Activated CD8-positive, alpha-beta T cell treated with anti-CD3 and anti-CD28 coated beads for 36 hours (primary cell): ENCODE measurements around the gene CDH11. TPM values are rescaled to one million over a fixed set of nuclear protein-coding genes. Genes with fewer than 3 reads are reported as not detected.

Experiments
- ATAC-seq: fragments of 200-7000 bp; cut with Tn5 transposase; one replicate; pipeline ENCODE4 v1.10.0; 2021; ENCODE audit warnings: mild to moderate bottlenecking, moderate library complexity
- CTCF ChIA-PET: fragments of 350-600 bp; sonication (Branson Sonifier 250); formaldehyde crosslinking; loops from one replicate; lab custom pipeline; 2021; ENCODE audit warnings: antibody characterized with exemption; lab: Charles Lee
- POLR2A ChIA-PET: fragments of 350-600 bp; sonication (Branson Sonifier 250); formaldehyde crosslinking; loops from one replicate; lab custom pipeline; 2021; ENCODE audit warnings: antibody characterized with exemption; lab: Charles Lee
- DNase-seq: peaks from one replicate; pipeline ENCODE4 v3.0.0-alpha.2; 2020
- H3K27ac Mint-ChIP-seq: one replicate; pipeline ENCODE4 v1.8.0; 2021; ENCODE audit warnings: mild to moderate bottlenecking, mixed read lengths
- H3K27me3 Mint-ChIP-seq: one replicate; pipeline ENCODE4 v1.8.0; 2021; ENCODE audit warnings: mixed read lengths
- H3K36me3 Mint-ChIP-seq: one replicate; pipeline ENCODE4 v1.8.0; 2021; ENCODE audit warnings: low read depth, mixed read lengths
- H3K4me1 Mint-ChIP-seq: one replicate; pipeline ENCODE4 v1.8.0; 2021; ENCODE audit warnings: low read depth, mixed read lengths
- H3K4me3 Mint-ChIP-seq: one replicate; pipeline ENCODE4 v1.8.0; 2021; ENCODE audit warnings: mild to moderate bottlenecking, moderate library complexity, mixed read lengths
- H3K9me3 Mint-ChIP-seq: one replicate; pipeline ENCODE4 v1.8.0; 2021; ENCODE audit warnings: mixed read lengths
- intact Hi-C: fragments of 100-400 bp; cut with micrococcal nuclease; formaldehyde crosslinking; loops from one replicate; pipeline ENCODE4 v1.10.0; 2022
- total RNA-seq, 2 experiments: library from RNA; stranded (reverse); gene quantifications; one replicate each; pipeline ENCODE4 v1.2.3, GENCODE V29; 2021
- TF ChIP-seq, protein P1 (sequence below): fragments of 200-600 bp; IDR thresholded peaks from one replicate; pipeline ENCODE4 v1.8.0; 2022; ENCODE audit warnings: antibody characterized with exemption, mild to moderate bottlenecking

CDH11 gene
- total RNA-seq, 2 experiments from 2014 or later, result not detected

DNA sequence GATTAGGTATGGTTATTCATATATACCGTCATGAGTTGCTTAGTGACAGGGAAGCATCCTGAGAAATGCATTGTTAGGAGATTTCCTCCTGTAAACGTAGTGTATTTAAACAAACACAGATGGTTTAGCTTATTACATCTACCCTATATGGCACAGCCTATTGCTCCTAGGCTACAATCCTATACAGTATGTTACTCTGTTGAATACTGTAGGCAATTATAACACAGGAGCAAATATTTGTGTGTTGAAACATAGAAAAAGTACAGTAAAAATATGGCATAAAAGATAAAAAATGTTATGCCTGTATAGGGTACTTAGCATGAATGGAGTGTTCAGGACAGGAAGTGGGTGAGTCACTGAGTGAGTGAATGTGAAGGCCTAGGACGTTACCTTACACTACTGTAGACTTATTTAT, 157.7 kb downstream of the CDH11 start:
- TF ChIP-seq, protein P1, sequence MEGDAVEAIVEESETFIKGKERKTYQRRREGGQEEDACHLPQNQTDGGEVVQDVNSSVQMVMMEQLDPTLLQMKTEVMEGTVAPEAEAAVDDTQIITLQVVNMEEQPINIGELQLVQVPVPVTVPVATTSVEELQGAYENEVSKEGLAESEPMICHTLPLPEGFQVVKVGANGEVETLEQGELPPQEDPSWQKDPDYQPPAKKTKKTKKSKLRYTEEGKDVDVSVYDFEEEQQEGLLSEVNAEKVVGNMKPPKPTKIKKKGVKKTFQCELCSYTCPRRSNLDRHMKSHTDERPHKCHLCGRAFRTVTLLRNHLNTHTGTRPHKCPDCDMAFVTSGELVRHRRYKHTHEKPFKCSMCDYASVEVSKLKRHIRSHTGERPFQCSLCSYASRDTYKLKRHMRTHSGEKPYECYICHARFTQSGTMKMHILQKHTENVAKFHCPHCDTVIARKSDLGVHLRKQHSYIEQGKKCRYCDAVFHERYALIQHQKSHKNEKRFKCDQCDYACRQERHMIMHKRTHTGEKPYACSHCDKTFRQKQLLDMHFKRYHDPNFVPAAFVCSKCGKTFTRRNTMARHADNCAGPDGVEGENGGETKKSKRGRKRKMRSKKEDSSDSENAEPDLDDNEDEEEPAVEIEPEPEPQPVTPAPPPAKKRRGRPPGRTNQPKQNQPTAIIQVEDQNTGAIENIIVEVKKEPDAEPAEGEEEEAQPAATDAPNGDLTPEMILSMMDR, result no peak
- no peak overlapping the region for H3K27ac Mint-ChIP-seq
- ChIA-PET POLR2A (no interaction called here), CTCF (no interaction called here)
- no peak overlapping the region for H3K4me3 Mint-ChIP-seq
- DNase-seq, result no peak
- H3K27me3 Mint-ChIP-seq, result no peaks in the 10 kb centered on the region
- ATAC-seq, result no peak
- no peaks in the 10 kb centered on the region for H3K36me3 Mint-ChIP-seq
- intact Hi-C loops, result no loop called here
- H3K4me1 Mint-ChIP-seq, result no peaks in the 10 kb centered on the region
- H3K9me3 Mint-ChIP-seq, result peaks cover 11% of the 10 kb centered on the region

DNA sequence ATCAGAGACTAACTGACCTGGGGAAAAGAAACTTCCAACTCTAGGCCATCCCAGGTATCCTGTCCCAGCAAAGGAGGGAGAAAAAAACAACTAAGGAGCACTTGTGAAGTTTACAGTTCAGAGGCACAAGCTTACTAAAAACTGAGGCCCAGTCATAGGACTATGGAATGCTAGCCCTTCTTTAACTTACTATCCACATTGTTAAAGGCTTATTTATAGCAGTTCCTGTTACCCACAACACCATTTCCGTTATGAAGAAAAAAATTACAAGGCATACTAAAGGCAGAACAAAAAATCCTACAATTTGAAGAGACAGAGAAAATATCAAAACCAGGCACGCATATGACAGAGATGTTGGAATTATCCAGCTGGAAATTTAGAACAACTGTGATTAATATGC, 159.1 kb downstream of the CDH11 start:
- DNase-seq (no peak), ATAC-seq (no peak)
- no peaks in the 10 kb centered on the region for H3K27me3 Mint-ChIP-seq
- H3K36me3 Mint-ChIP-seq, result no peaks in the 10 kb centered on the region
- TF ChIP-seq, protein P1, result no peak
- no peak overlapping the region for H3K4me3 Mint-ChIP-seq
- CTCF ChIA-PET, result no interaction called here
- H3K9me3 Mint-ChIP-seq, result peaks cover 9% of the 10 kb centered on the region
- intact Hi-C loops, result no loop called here
- no peak overlapping the region for H3K27ac Mint-ChIP-seq
- H3K4me1 Mint-ChIP-seq, result no peaks in the 10 kb centered on the region
- POLR2A ChIA-PET, result no interaction called here

DNA sequence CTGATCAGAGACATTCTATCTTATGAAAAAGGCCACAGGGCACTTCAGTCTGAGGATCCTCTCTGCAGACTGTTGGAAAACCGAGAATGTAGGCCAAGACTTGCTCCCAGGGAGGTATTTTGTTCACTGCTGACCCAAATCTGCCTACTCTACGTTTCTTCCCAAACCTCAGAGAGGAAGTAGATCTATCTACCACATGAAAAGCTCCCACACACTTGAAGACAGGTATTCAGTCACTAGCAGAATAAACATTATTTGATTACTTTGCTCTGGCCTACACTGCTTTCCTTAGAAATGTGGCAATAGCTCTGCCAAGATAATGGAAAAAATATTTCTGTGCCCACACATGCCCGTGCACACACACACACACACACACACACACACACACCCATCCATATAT, 164.6 kb downstream of the CDH11 start:
- H3K27me3 Mint-ChIP-seq, result no peaks in the 10 kb centered on the region
- TF ChIP-seq, protein P1, result no peak
- no peak overlapping the region for H3K4me3 Mint-ChIP-seq
- POLR2A ChIA-PET, result no interaction called here
- no peak overlapping the region for H3K27ac Mint-ChIP-seq
- DNase-seq (no peak), ATAC-seq (no peak)
- peaks cover 7% of the 10 kb centered on the region for H3K9me3 Mint-ChIP-seq
- no peaks in the 10 kb centered on the region for H3K36me3 Mint-ChIP-seq
- CTCF ChIA-PET, result no interaction called here
- intact Hi-C loops, result no loop called here
- no peaks in the 10 kb centered on the region for H3K4me1 Mint-ChIP-seq

DNA sequence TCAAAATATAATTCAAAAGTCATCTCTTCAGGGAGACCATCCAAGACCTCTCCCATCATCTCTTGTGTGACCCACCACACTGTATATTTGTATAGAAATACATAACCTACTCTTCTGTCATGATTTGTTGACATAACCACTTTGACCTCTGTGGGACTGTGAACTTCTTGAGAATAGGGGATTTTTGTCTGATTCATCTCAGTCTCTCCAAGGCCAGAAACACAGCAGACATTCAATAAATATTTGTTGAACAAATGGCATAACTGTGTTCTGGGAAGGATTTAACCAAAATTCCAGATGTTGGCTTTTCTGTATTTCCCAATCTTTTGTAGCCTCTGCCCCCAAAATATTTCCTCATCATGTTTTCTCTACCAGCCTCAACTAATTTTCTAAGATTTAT, 169.7 kb downstream of the CDH11 start:
- no peak overlapping the region for H3K4me3 Mint-ChIP-seq
- peaks cover 13% of the 10 kb centered on the region for H3K9me3 Mint-ChIP-seq
- intact Hi-C loops, result no loop called here
- no peak overlapping the region for H3K27ac Mint-ChIP-seq
- ChIA-PET CTCF (no interaction called here), POLR2A (no interaction called here)
- ATAC-seq, result no peak
- H3K36me3 Mint-ChIP-seq, result no peaks in the 10 kb centered on the region
- TF ChIP-seq, protein P1, result no peak
- no peaks in the 10 kb centered on the region for H3K27me3 Mint-ChIP-seq
- H3K4me1 Mint-ChIP-seq, result no peaks in the 10 kb centered on the region
- no peak for DNase-seq

DNA sequence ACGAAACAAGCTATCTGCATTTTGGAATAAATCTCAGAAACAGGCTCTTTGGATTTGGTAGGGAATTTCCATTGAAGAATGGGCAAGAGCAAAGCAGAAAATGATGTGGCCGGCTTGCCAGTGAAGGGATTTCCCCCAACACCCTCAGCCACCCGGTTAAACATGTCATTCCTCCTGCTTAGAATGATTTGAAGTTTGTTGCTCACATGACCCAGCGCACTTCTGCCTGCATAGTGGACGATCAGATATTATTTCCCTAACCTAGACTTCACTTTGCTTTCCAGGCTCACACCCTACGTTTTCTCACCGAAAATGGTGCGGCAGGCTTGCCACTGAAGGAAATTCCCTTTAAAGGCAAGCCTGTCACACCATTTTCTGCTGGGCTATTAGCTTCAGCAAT, 170.7 kb downstream of the CDH11 start:
- no peaks in the 10 kb centered on the region for H3K36me3 Mint-ChIP-seq
- ChIA-PET CTCF (no interaction called here), POLR2A (interaction anchor here (0.6 kb wide), 1 partner anchor 1543 kb away, joined by 3 read pairs; no protein-coding TSS in a partner anchor)
- TF ChIP-seq, protein P1, result no peak
- H3K27ac Mint-ChIP-seq, result no peak overlapping the region
- no peak for ATAC-seq
- H3K4me3 Mint-ChIP-seq, result no peak overlapping the region
- intact Hi-C loops, result no loop called here
- peaks cover 13% of the 10 kb centered on the region for H3K9me3 Mint-ChIP-seq
- no peaks in the 10 kb centered on the region for H3K27me3 Mint-ChIP-seq
- no peaks in the 10 kb centered on the region for H3K4me1 Mint-ChIP-seq
- no peak for DNase-seq
